ENCODE measurements around the gene GAGE10. TPM values are rescaled to one million over a fixed set of nuclear protein-coding genes. Genes with fewer than 3 reads are reported as not detected.
A peak's percentile ranks its signal among the peaks of the same experiment; 100 is the strongest.

GAGE10 gene
- total and polyA plus RNA-seq, 2 experiments from 2014 or later: not detected

GRCh38 chrX:49272421-49272820, 31.0 kb upstream of the GAGE10 start:
- peaks cover 29% of the 10 kb centered on the region for H3K79me2 ChIP-seq (replicated peaks; ENCODE audit: insufficient read depth)
- H3K4me1 ChIP-seq (ENCODE audit: insufficient read depth): peaks cover 3% of the 10 kb centered on the region; the same call in 1 of the 2 replicates
- TF ChIP-seq JUNB (IDR thresholded peaks at IDR 0.05; ENCODE audit: unreplicated experiment): no peak
- no peak for TF ChIP-seq EZH2phosphoT487 (IDR thresholded peaks at IDR 0.05; ENCODE audit: unreplicated experiment)
- no peak for TF ChIP-seq EZH2 (IDR thresholded peaks at IDR 0.05; ENCODE audit: low read depth, unreplicated experiment)
- no peak for TF ChIP-seq STAT1 (IDR thresholded peaks at IDR 0.05; ENCODE audit: unreplicated experiment)
- TF ChIP-seq NANOG (IDR thresholded peaks at IDR 0.05; ENCODE audit: borderline replicate concordance): no peak
- TF ChIP-seq ZNF331 (CRISPR knock-in tag; IDR thresholded peaks at IDR 0.05; ENCODE audit: low read depth): no peak
- no peak for TF ChIP-seq POLR2AphosphoS5 (IDR thresholded peaks at IDR 0.05; ENCODE audit: low read depth)
- no peak for TF ChIP-seq CTCF (conservative IDR thresholded peaks at IDR 0.05; ENCODE audit: low read depth in 2 of 2)
- TF ChIP-seq CREB1 (CRISPR knock-in tag; IDR thresholded peaks at IDR 0.05; ENCODE audit: low read depth): no peak
- TF ChIP-seq, protein P1, sequence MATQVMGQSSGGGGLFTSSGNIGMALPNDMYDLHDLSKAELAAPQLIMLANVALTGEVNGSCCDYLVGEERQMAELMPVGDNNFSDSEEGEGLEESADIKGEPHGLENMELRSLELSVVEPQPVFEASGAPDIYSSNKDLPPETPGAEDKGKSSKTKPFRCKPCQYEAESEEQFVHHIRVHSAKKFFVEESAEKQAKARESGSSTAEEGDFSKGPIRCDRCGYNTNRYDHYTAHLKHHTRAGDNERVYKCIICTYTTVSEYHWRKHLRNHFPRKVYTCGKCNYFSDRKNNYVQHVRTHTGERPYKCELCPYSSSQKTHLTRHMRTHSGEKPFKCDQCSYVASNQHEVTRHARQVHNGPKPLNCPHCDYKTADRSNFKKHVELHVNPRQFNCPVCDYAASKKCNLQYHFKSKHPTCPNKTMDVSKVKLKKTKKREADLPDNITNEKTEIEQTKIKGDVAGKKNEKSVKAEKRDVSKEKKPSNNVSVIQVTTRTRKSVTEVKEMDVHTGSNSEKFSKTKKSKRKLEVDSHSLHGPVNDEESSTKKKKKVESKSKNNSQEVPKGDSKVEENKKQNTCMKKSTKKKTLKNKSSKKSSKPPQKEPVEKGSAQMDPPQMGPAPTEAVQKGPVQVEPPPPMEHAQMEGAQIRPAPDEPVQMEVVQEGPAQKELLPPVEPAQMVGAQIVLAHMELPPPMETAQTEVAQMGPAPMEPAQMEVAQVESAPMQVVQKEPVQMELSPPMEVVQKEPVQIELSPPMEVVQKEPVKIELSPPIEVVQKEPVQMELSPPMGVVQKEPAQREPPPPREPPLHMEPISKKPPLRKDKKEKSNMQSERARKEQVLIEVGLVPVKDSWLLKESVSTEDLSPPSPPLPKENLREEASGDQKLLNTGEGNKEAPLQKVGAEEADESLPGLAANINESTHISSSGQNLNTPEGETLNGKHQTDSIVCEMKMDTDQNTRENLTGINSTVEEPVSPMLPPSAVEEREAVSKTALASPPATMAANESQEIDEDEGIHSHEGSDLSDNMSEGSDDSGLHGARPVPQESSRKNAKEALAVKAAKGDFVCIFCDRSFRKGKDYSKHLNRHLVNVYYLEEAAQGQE (IDR thresholded peaks at IDR 0.05; ENCODE audit: unreplicated experiment): no peak
- TF ChIP-seq ETS1 (IDR thresholded peaks at IDR 0.05): no peak
- TF ChIP-seq ZNF462 (CRISPR knock-in tag; IDR thresholded peaks at IDR 0.05): no peak
- no peak for TF ChIP-seq ZNF114 (CRISPR knock-in tag; IDR thresholded peaks at IDR 0.05)
- Mint-ChIP-seq H3K4me1 (peaks cover 37% of the 10 kb centered on the region), H3K4me3 (no peak overlapping the region), H3K36me3 (ENCODE audit: low read depth) (peaks cover 23% of the 10 kb centered on the region), H3K27me3 (ENCODE audit: insufficient read depth, low read depth, poor library complexity) (peaks cover 12% of the 10 kb centered on the region), H3K9me3 (no peaks in the 10 kb centered on the region; the same call in 2 of the 3 replicates), H3K27ac (no peak overlapping the region)
- ATAC-seq: no peak
- H3K4me3 ChIP-seq: no peak overlapping the region
- no peak overlapping the region for H3K27ac ChIP-seq (ENCODE audit: low read depth)
- H4K20me1 ChIP-seq (replicated peaks; ENCODE audit: insufficient read depth): no peaks in the 10 kb centered on the region; the same call in 1 of the 2 replicates
- 0 out of 2 replicates have a peak overlapping the region, but pooled peaks have one; percentile 43 for H3K4me2 ChIP-seq
- H3F3A ChIP-seq (replicated peaks; ENCODE audit: low read depth): no peaks in the 10 kb centered on the region
- no peaks in the 10 kb centered on the region for H3K9me2 ChIP-seq (ENCODE audit: insufficient read depth)
- H3K27me3 ChIP-seq (ENCODE audit: insufficient read depth): no peaks in the 10 kb centered on the region
- H3K36me3 ChIP-seq (ENCODE audit: insufficient read depth): no peaks in the 10 kb centered on the region
- no peak overlapping the region for H2AFZ ChIP-seq
- DNase-seq (ENCODE audit: low spot score): no peak

All from GM23338 (cell line).